ENCODE data around the gene RAF1. TPM values are rescaled to one million over a fixed set of nuclear protein-coding genes. Genes with fewer than 3 reads are reported as not detected.
A peak's percentile ranks its signal among the peaks of the same experiment; 100 is the strongest.

RAF1 gene
- total and polyA plus RNA-seq, 5 donors from 2014 or later: 54.1 to 133 (median 68.8) TPM

- H3K4me3 Mint-ChIP-seq: no peak overlapping the region
- Histone ChIP-seq H3K4me1 (ENCODE audit: control insufficient read depth, insufficient read depth, low read length, poor library complexity, severe bottlenecking) (no peaks in the 10 kb centered on the region), H3K4me3 (ENCODE audit: low read depth, low read length) (no peak overlapping the region), H3K9me3 (ENCODE audit: control insufficient read depth in 2 of 2, low read length in 2 of 2) (peaks cover 4 to 11% of the 10 kb centered on the region in 2 experiments), H3K36me3 (ENCODE audit: control insufficient read depth, insufficient read depth, low read length) (peaks cover 95% of the 10 kb centered on the region), H3K27me3 (ENCODE audit: control insufficient read depth, insufficient read depth, low read length) (no peaks in the 10 kb centered on the region), H3K27ac (ENCODE audit: insufficient read depth, low read length, poor library complexity, severe bottlenecking) (no peak overlapping the region)
- H3K27ac Mint-ChIP-seq: peak overlapping the region in 2 of 3 donors; percentile 64 to 75
- peaks cover 63% of the 10 kb centered on the region for H3K36me3 Mint-ChIP-seq
- peaks cover 0 to 9% (median 2%) of the 10 kb centered on the region in 7 donors for H3K9me3 Mint-ChIP-seq
- no peak for ATAC-seq (ENCODE audit: low read depth in 2 of 2)
- no peak for DNase-seq
- H3K4me1 Mint-ChIP-seq: peaks cover 0 to 9% (median 2%) of the 10 kb centered on the region in 4 donors
- no peaks in the 10 kb centered on the region for H3K27me3 Mint-ChIP-seq
These were observed 84.0 kb downstream of the RAF1 start for GRCh38 chr3:12579905-12580304.

- Histone ChIP-seq H3K4me3 (ENCODE audit: low read depth, low read length) (no peak overlapping the region), H3K27me3 (ENCODE audit: control insufficient read depth, insufficient read depth, low read length) (no peaks in the 10 kb centered on the region), H3K36me3 (ENCODE audit: control insufficient read depth, insufficient read depth, low read length) (peaks cover 95% of the 10 kb centered on the region), H3K27ac (ENCODE audit: insufficient read depth, low read length, poor library complexity, severe bottlenecking) (no peak overlapping the region), H3K4me1 (ENCODE audit: control insufficient read depth, insufficient read depth, low read length, poor library complexity, severe bottlenecking) (no peaks in the 10 kb centered on the region), H3K9me3 (ENCODE audit: control insufficient read depth in 2 of 2, low read length in 2 of 2) (peaks cover 4 to 11% of the 10 kb centered on the region in 2 experiments)
- Mint-ChIP-seq H3K9me3 (peaks cover 0 to 9% (median 2%) of the 10 kb centered on the region in 7 donors), H3K4me1 (peaks cover 0 to 9% (median 2%) of the 10 kb centered on the region in 4 donors), H3K36me3 (peaks cover 63% of the 10 kb centered on the region), H3K27ac (peak overlapping the region; percentile 56 to 75 (median 64)), H3K27me3 (no peaks in the 10 kb centered on the region), H3K4me3 (no peak overlapping the region)
- no peak for ATAC-seq (ENCODE audit: low read depth in 2 of 2)
- no peak for DNase-seq
These were observed 84.5 kb downstream of the RAF1 start for GRCh38 chr3:12579456-12579855.

- H3K4me1 Mint-ChIP-seq: peaks cover 0 to 9% (median 2%) of the 10 kb centered on the region in 4 donors
- Histone ChIP-seq H3K4me1 (ENCODE audit: control insufficient read depth, insufficient read depth, low read length, poor library complexity, severe bottlenecking) (no peaks in the 10 kb centered on the region), H3K36me3 (ENCODE audit: control insufficient read depth, insufficient read depth, low read length) (peaks cover 95% of the 10 kb centered on the region), H3K4me3 (ENCODE audit: low read depth, low read length) (no peak overlapping the region), H3K27ac (ENCODE audit: insufficient read depth, low read length, poor library complexity, severe bottlenecking) (no peak overlapping the region), H3K9me3 (ENCODE audit: control insufficient read depth in 2 of 2, low read length in 2 of 2) (peaks cover 4 to 11% of the 10 kb centered on the region in 2 experiments), H3K27me3 (ENCODE audit: control insufficient read depth, insufficient read depth, low read length) (no peaks in the 10 kb centered on the region)
- ATAC-seq (ENCODE audit: low read depth in 2 of 2) (no peak), DNase-seq (peak in 2 of 3 donors; percentile 11 to 27)
- H3K4me3 Mint-ChIP-seq: no peak overlapping the region
- H3K27ac Mint-ChIP-seq: peak overlapping the region in 2 of 3 donors; percentile 26 to 38
- peaks cover 64% of the 10 kb centered on the region for H3K36me3 Mint-ChIP-seq
- no peaks in the 10 kb centered on the region for H3K27me3 Mint-ChIP-seq
- peaks cover 0 to 9% (median 2%) of the 10 kb centered on the region in 7 donors for H3K9me3 Mint-ChIP-seq
These were observed 85.2 kb downstream of the RAF1 start for GRCh38 chr3:12578742-12579141.

GRCh38 chr3:12577379-12577778, 86.5 kb downstream of the RAF1 start:
- peaks cover 94% of the 10 kb centered on the region for H3K36me3 ChIP-seq (ENCODE audit: control insufficient read depth, insufficient read depth, low read length)
- H3K36me3 Mint-ChIP-seq: peaks cover 60% of the 10 kb centered on the region

GRCh38 chr3:12574661-12575060, 89.3 kb downstream of the RAF1 start:
- Mint-ChIP-seq H3K27ac (peak overlapping the region in 1 of 3 donors; percentile 39), H3K4me3 (no peak overlapping the region), H3K9me3 (peaks cover 0 to 9% (median 1%) of the 10 kb centered on the region in 7 donors), H3K36me3 (peaks cover 73% of the 10 kb centered on the region), H3K4me1 (peaks cover 0 to 4% (median 1%) of the 10 kb centered on the region in 4 donors), H3K27me3 (no peaks in the 10 kb centered on the region)
- peaks cover 96% of the 10 kb centered on the region for H3K36me3 ChIP-seq (ENCODE audit: control insufficient read depth, insufficient read depth, low read length)
- no peaks in the 10 kb centered on the region for H3K27me3 ChIP-seq (ENCODE audit: control insufficient read depth, insufficient read depth, low read length)
- no peaks in the 10 kb centered on the region for H3K4me1 ChIP-seq (ENCODE audit: control insufficient read depth, insufficient read depth, low read length, poor library complexity, severe bottlenecking)
- no peak overlapping the region for H3K4me3 ChIP-seq (ENCODE audit: low read depth, low read length)
- no peak for ATAC-seq (ENCODE audit: low read depth in 2 of 2)
- no peak for DNase-seq
- peaks cover 4 to 11% of the 10 kb centered on the region in 2 experiments for H3K9me3 ChIP-seq (ENCODE audit: control insufficient read depth in 2 of 2, low read length in 2 of 2)
- H3K27ac ChIP-seq (ENCODE audit: insufficient read depth, low read length, poor library complexity, severe bottlenecking): no peak overlapping the region

More at GRCh38 chr3:12577379-12577778, 86.5 kb downstream of the RAF1 start:
- no peaks in the 10 kb centered on the region for H3K27me3 Mint-ChIP-seq
- peak overlapping the region in 1 of 3 donors; percentile 29 for H3K27ac Mint-ChIP-seq
- ATAC-seq (ENCODE audit: low read depth in 2 of 2): no peak
- DNase-seq: no peak
- H3K4me1 Mint-ChIP-seq: peaks cover 0 to 5% (median 2%) of the 10 kb centered on the region in 4 donors
- peaks cover 0 to 9% (median 2%) of the 10 kb centered on the region in 7 donors for H3K9me3 Mint-ChIP-seq
- Histone ChIP-seq H3K27me3 (ENCODE audit: control insufficient read depth, insufficient read depth, low read length) (no peaks in the 10 kb centered on the region), H3K27ac (ENCODE audit: insufficient read depth, low read length, poor library complexity, severe bottlenecking) (no peak overlapping the region), H3K4me1 (ENCODE audit: control insufficient read depth, insufficient read depth, low read length, poor library complexity, severe bottlenecking) (no peaks in the 10 kb centered on the region), H3K4me3 (ENCODE audit: low read depth, low read length) (no peak overlapping the region), H3K9me3 (ENCODE audit: control insufficient read depth in 2 of 2, low read length in 2 of 2) (peaks cover 4 to 11% of the 10 kb centered on the region in 2 experiments)
- H3K4me3 Mint-ChIP-seq: no peak overlapping the region

- Mint-ChIP-seq H3K9me3 (peaks cover 0 to 9% (median 1%) of the 10 kb centered on the region in 7 donors), H3K4me1 (peaks cover 0 to 4% (median 1%) of the 10 kb centered on the region in 4 donors), H3K27ac (peak overlapping the region in 2 of 3 donors; percentile 28 to 39), H3K27me3 (no peaks in the 10 kb centered on the region), H3K4me3 (no peak overlapping the region), H3K36me3 (peaks cover 72% of the 10 kb centered on the region)
- peaks cover 4 to 11% of the 10 kb centered on the region in 2 experiments for H3K9me3 ChIP-seq (ENCODE audit: control insufficient read depth in 2 of 2, low read length in 2 of 2)
- peaks cover 95% of the 10 kb centered on the region for H3K36me3 ChIP-seq (ENCODE audit: control insufficient read depth, insufficient read depth, low read length)
- no peaks in the 10 kb centered on the region for H3K27me3 ChIP-seq (ENCODE audit: control insufficient read depth, insufficient read depth, low read length)
- H3K27ac ChIP-seq (ENCODE audit: insufficient read depth, low read length, poor library complexity, severe bottlenecking): no peak overlapping the region
- DNase-seq (no peak), ATAC-seq (ENCODE audit: low read depth in 2 of 2) (no peak)
- no peaks in the 10 kb centered on the region for H3K4me1 ChIP-seq (ENCODE audit: control insufficient read depth, insufficient read depth, low read length, poor library complexity, severe bottlenecking)
- H3K4me3 ChIP-seq (ENCODE audit: low read depth, low read length): no peak overlapping the region
These were observed 89.8 kb downstream of the RAF1 start for GRCh38 chr3:12574131-12574530.

GRCh38 chr3:12571986-12572385, 91.9 kb downstream of the RAF1 start:
- peaks cover 0 to 7% of the 10 kb centered on the region in 2 experiments for H3K9me3 ChIP-seq (ENCODE audit: control insufficient read depth in 2 of 2, low read length in 2 of 2)
- ATAC-seq (ENCODE audit: low read depth in 2 of 2) (no peak), DNase-seq (no peak)
- no peak overlapping the region for H3K27ac ChIP-seq (ENCODE audit: insufficient read depth, low read length, poor library complexity, severe bottlenecking)
- Mint-ChIP-seq H3K9me3 (peaks cover 0 to 8% (median 1%) of the 10 kb centered on the region in 7 donors), H3K4me3 (no peak overlapping the region), H3K27me3 (no peaks in the 10 kb centered on the region), H3K4me1 (peaks cover 7 to 16% (median 12%) of the 10 kb centered on the region in 4 donors), H3K27ac (peak overlapping the region in 2 of 3 donors; percentile 25 to 58), H3K36me3 (peaks cover 73% of the 10 kb centered on the region)
- no peaks in the 10 kb centered on the region for H3K27me3 ChIP-seq (ENCODE audit: control insufficient read depth, insufficient read depth, low read length)
- no peak overlapping the region for H3K4me3 ChIP-seq (ENCODE audit: low read depth, low read length)
- H3K36me3 ChIP-seq (ENCODE audit: control insufficient read depth, insufficient read depth, low read length): peaks cover 81% of the 10 kb centered on the region
- H3K4me1 ChIP-seq (ENCODE audit: control insufficient read depth, insufficient read depth, low read length, poor library complexity, severe bottlenecking): no peaks in the 10 kb centered on the region

GRCh38 chr3:12569836-12570235, 94.1 kb downstream of the RAF1 start:
- ATAC-seq (ENCODE audit: low read depth in 2 of 2): no peak
- peaks cover 66% of the 10 kb centered on the region for H3K36me3 Mint-ChIP-seq

More at GRCh38 chr3:12569836-12570235, 94.1 kb downstream of the RAF1 start:
- Histone ChIP-seq H3K27ac (ENCODE audit: insufficient read depth, low read length, poor library complexity, severe bottlenecking) (no peak overlapping the region), H3K9me3 (ENCODE audit: control insufficient read depth in 2 of 2, low read length in 2 of 2) (peaks cover 0 to 15% of the 10 kb centered on the region in 2 experiments), H3K4me1 (ENCODE audit: control insufficient read depth, insufficient read depth, low read length, poor library complexity, severe bottlenecking) (no peaks in the 10 kb centered on the region), H3K4me3 (ENCODE audit: low read depth, low read length) (no peak overlapping the region), H3K27me3 (ENCODE audit: control insufficient read depth, insufficient read depth, low read length) (no peaks in the 10 kb centered on the region), H3K36me3 (ENCODE audit: control insufficient read depth, insufficient read depth, low read length) (peaks cover 63% of the 10 kb centered on the region)
- DNase-seq: no peak
- peaks cover 16 to 30% (median 20%) of the 10 kb centered on the region in 4 donors for H3K4me1 Mint-ChIP-seq
- H3K4me3 Mint-ChIP-seq: no peak overlapping the region
- H3K27ac Mint-ChIP-seq: no peak overlapping the region
- H3K27me3 Mint-ChIP-seq: no peaks in the 10 kb centered on the region
- H3K9me3 Mint-ChIP-seq: peaks cover 0 to 14% (median 4%) of the 10 kb centered on the region in 7 donors

All from CD4-positive, CD25-positive, alpha-beta regulatory T cell (primary cell).